Activated naive CD4-positive, alpha-beta T cell treated with anti-CD3 and anti-CD28 coated beads, Interleukin-2, amount 50 U/mL, for 72 hours (primary cell): Measurements from ENCODE around the gene LZTFL1. TPM values are rescaled to one million over a fixed set of nuclear protein-coding genes. Genes with fewer than 3 reads are reported as not detected.

Experiments used
- ATAC-seq, 2 donors: fragments of 150-1000 bp; cut with Tn5 transposase; 2 replicates each; pipeline ENCODE4 v1.10.0; 2021; ENCODE audit warnings: mild to moderate bottlenecking in 2 of 2, moderate library complexity in 2 of 2
- DNase-seq, 2 donors: peaks; one replicate each; pipeline ENCODE4 v3.0.0; 2021 to 2022; ENCODE audit warnings: low spot score in 2 of 2
- H3K27ac Mint-ChIP-seq, 2 donors: one replicate each; pipeline ENCODE4 v1.8.0; 2022; ENCODE audit warnings: mild to moderate bottlenecking in 2 of 2, mixed read lengths in 2 of 2
- H3K36me3 Mint-ChIP-seq, 2 donors: one replicate each; pipeline ENCODE4 v1.8.0; 2022; ENCODE audit warnings: mixed read lengths in 2 of 2
- H3K9me3 Mint-ChIP-seq, 2 donors: one replicate each; pipeline ENCODE4 v1.8.0; 2022; ENCODE audit warnings: mixed read lengths in 2 of 2
- total RNA-seq, 2 donors: library from RNA; stranded (reverse); gene quantifications; one replicate each; pipeline ENCODE4 v1.2.3, GENCODE V29; 2022

Gene LZTFL1
- total RNA-seq, 2 donors from 2014 or later: 2.3 to 4.0 TPM

DNA sequence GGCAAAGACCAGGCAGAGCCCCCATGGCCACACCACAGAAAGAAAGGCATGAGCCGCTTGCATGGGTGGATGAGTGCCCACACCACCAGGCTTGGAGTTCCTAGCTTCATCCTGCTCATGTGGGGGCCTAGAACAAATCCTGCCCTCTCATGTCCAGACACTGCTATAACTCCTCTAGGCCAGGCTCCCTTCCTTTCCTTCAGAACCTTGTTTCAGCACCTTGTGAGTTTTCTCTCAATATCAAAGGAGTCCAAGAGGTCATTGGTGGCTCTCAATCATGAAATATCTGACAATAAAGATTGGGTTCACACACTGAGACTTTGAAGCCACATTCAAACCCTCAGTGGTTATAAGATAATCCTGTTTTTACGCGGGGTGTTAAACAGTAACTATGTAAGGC, 58.3 kb downstream of the LZTFL1 start:
- ATAC-seq (no peak), DNase-seq (no peak)
- Mint-ChIP-seq H3K27ac (no peak overlapping the region), H3K36me3 (no peaks in the 10 kb centered on the region), H3K9me3 (peaks cover 0 to under 1% of the 10 kb centered on the region in 2 donors)

DNA sequence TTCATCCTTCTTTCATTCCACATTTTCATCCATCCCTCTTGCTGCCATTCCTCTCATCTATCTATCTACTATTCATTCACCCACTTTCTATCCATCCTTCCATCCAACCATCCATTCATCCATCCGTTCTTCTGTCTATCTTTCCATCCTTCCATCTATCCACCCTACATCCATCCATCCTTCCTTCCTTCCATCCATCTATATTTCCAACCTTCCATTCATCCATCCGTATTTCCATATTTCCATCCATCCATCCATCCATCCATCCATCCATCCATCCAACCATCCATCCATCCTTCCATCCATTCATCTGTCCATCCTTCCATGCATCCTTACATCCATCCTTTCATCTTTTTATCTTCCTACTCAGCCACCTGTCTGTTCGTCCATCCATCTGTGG, 59.5 kb downstream of the LZTFL1 start:
- H3K9me3 Mint-ChIP-seq: no peaks in the 10 kb centered on the region
- DNase-seq: no peak

DNA sequence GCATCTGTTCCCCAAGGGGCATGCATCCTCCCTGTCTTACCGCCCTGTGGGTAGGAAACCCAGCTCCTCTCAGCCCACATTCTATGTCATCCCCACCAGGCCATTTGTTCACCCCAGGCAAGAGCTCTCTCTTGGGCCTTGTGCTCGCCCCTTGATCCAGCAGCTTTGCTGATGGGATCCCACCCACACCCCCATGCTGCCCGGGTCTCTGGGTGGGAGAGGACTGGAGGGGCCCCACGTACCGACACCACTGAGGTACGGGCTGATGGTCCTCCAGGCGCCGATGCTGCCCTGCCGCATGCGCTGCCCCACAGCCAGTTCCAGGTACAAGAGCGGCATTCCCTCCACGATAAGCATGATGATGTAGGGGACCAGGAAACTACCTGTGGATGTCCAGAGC, 60.1 kb downstream of the LZTFL1 start:
- DNase-seq (no peak), ATAC-seq (no peak)
- H3K36me3 Mint-ChIP-seq: no peaks in the 10 kb centered on the region
- H3K9me3 Mint-ChIP-seq: no peaks in the 10 kb centered on the region
- H3K27ac Mint-ChIP-seq: no peak overlapping the region

More for the DNA sequence above, 59.5 kb downstream of the LZTFL1 start:
- ATAC-seq: no peak
- no peaks in the 10 kb centered on the region for H3K36me3 Mint-ChIP-seq
- H3K27ac Mint-ChIP-seq: no peak overlapping the region

GRCh38 chr3:45781271-45781670, 60.6 kb downstream of the LZTFL1 start:
- H3K9me3 Mint-ChIP-seq: no peaks in the 10 kb centered on the region
- DNase-seq (no peak), ATAC-seq (no peak)
- H3K27ac Mint-ChIP-seq: no peak overlapping the region
- H3K36me3 Mint-ChIP-seq: no peaks in the 10 kb centered on the region

DNA sequence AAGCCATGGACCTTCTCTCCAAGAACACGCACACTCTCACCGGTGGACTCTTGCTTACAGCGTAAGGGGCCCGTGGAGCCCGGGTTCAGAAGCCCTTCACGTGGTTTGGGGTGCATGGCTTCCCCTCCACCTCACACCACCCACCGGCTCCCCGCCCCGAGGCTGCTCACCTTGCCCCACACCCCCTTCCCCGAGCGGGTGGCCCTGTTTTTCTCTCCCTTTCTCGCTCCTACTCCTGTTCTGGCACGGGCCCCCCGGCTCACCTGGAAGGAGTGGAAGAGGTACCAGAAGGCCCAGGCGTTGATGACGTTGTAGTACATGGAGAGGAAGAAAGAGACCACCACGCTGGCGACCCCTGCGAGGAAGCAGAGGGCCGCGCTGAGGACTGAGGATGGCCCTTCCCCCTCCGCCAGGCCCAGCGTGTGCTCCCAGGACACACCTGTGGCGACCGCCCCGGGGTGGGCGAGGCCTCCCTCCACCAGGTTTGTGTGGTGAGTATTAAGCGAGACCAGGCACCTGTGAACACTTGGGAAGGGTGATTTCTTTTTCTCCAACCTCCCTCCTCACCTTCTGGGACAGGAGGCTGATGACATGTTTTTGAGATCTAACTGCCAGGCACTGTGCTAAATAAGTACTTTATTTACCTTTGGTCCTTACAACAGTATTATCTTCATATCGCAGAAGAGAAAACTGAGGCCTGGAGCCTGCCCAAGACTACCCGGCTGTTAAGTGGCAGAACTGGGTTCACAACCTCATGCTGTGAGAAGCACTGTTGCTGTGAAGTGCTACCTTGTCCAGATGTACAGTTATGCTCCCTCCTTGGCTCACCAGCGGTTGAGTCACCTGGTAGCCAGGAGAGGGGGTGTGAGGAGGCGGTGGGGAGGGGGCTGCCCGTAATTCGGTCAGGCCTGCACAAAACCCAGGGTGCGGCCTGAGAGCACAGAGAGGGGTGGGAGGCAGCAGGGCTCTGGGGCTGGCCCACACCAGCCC, 61.9 kb downstream of the LZTFL1 start:
- no peak for DNase-seq
- Mint-ChIP-seq H3K36me3 (no peaks in the 10 kb centered on the region), H3K9me3 (no peaks in the 10 kb centered on the region), H3K27ac (no peak overlapping the region)
- no peak for ATAC-seq

DNA sequence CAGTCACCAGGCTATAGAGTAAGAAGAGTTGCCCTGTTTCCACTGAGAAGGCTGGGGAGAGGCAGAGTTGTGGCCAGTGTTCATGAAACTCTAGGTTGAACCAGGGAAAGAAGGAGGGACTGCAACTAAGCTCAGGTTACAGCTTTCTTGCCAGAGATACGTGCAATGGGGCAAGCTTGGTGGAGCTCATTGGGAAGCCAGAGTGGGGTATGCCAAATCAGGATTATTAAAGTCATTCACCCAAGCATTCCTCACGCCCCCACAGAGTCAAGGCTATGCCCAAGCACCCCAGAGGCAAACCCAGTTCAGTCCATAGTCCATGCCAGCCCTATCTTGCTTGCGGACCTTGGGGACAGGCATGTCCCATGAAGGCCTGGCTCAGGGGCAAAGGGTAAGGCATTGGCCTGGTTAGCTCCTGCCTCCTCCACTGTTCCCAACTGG, 63.1 kb downstream of the LZTFL1 start:
- ATAC-seq: no peak

GRCh38 chr3:45777746-45778386, 64.1 kb downstream of the LZTFL1 start:
- H3K9me3 Mint-ChIP-seq: no peaks in the 10 kb centered on the region
- no peak for ATAC-seq
- no peaks in the 10 kb centered on the region for H3K36me3 Mint-ChIP-seq
- DNase-seq: no peak
- peak overlapping the region in 1 of 2 donors; percentile 79 for H3K27ac Mint-ChIP-seq

More for the DNA sequence above, 63.1 kb downstream of the LZTFL1 start:
- Mint-ChIP-seq H3K27ac (no peak overlapping the region), H3K9me3 (no peaks in the 10 kb centered on the region), H3K36me3 (no peaks in the 10 kb centered on the region)
- DNase-seq: no peak

DNA sequence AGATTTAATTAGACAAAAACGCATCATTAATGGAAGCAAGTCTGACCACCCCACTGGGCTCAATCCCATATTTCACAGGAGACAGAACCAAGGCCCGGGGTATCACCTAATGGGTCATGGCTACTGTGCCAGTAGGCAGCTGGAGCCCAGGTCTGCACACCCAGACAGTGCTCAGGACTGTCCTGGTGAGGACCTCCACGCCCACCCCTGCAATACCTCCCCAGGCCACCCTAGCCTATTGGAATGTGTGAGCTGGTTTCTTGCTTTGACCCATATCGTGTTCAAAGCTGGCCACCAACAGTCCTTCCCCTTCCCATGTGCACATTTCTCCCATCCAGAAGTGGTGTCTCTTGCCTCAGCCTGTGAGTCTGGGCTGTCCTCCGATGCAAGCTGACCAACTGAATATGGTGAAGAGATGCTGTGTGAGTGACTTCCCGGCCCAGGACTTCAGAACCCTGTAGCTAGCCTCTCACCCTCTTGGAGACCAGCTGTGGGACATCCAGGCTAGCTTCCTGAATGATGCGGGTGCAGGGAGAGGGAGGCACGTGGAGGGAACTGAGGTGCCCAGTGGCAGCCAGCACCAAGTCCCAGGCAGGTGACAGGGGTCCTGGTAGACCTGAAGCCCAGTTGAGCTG, 64.7 kb downstream of the LZTFL1 start:
- no peaks in the 10 kb centered on the region for H3K9me3 Mint-ChIP-seq
- no peak for ATAC-seq
- H3K27ac Mint-ChIP-seq: no peak overlapping the region
- no peak for DNase-seq
- no peaks in the 10 kb centered on the region for H3K36me3 Mint-ChIP-seq

- no peak for ATAC-seq
- no peaks in the 10 kb centered on the region for H3K36me3 Mint-ChIP-seq
- H3K27ac Mint-ChIP-seq: no peak overlapping the region
- H3K9me3 Mint-ChIP-seq: no peaks in the 10 kb centered on the region
- DNase-seq: no peak
Observed at GRCh38 chr3:45776611-45777010, 65.3 kb downstream of the LZTFL1 start.

GRCh38 chr3:45776301-45776595, 65.7 kb downstream of the LZTFL1 start:
- no peak for DNase-seq
- Mint-ChIP-seq H3K27ac (no peak overlapping the region), H3K36me3 (no peaks in the 10 kb centered on the region), H3K9me3 (no peaks in the 10 kb centered on the region)
- ATAC-seq: no peak

DNA sequence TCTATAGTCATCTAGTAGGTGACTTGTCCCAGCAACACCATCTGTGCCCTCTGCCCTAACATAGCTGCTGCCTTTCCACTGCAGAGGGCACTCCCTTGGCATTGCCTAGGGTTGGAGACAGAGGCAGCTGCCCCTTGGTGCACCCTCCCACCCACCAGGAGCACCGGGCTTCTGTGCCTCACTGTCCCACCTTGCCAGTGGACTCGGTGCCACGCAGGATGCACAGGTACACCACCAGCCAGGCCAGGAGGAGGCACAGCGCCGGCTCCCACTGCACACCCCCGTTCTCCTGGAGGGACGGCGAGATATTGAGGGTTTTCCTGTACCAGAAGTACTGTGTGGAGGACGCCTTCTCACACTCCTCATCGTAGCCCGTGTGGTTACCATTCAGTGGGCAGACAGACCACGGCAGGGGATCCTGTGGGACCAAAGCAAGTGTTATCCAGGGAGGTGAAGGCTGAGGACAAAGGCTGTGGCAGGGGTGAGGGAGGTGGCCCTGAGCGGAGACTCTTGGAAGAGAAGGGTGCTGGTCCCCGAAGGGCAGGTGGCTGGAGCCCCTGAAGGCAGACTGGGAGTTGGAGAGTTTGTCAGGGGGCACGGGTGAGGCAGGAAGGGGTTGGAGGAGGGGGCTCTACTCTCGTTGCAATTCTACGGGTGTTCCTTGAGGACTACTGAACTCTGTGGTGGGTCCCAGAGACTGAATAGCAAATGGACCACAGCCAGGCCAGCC, 66.2 kb downstream of the LZTFL1 start:
- no peak for DNase-seq
- Mint-ChIP-seq H3K9me3 (no peaks in the 10 kb centered on the region), H3K36me3 (no peaks in the 10 kb centered on the region), H3K27ac (no peak overlapping the region)
- ATAC-seq: no peak

GRCh38 chr3:45774581-45775521, 67.1 kb downstream of the LZTFL1 start:
- H3K36me3 Mint-ChIP-seq: no peaks in the 10 kb centered on the region
- no peak overlapping the region for H3K27ac Mint-ChIP-seq
- ATAC-seq: no peak

GRCh38 chr3:45773714-45774449, 68.0 kb downstream of the LZTFL1 start:
- DNase-seq: no peak
- ATAC-seq: no peak
- Mint-ChIP-seq H3K9me3 (no peaks in the 10 kb centered on the region), H3K36me3 (no peaks in the 10 kb centered on the region), H3K27ac (no peak overlapping the region)

More at GRCh38 chr3:45774581-45775521, 67.1 kb downstream of the LZTFL1 start:
- no peak for DNase-seq
- no peaks in the 10 kb centered on the region for H3K9me3 Mint-ChIP-seq
